Activated CD8-positive, alpha-beta memory T cell treated with anti-CD3 and anti-CD28 coated beads for 36 hours (primary cell): ENCODE measurements around the gene CCDC70. TPM values are rescaled to one million over a fixed set of nuclear protein-coding genes. Genes with fewer than 3 reads are reported as not detected.

ENCODE experiments used
- CTCF ChIA-PET: fragments of 350-600 bp; sonication (Branson Sonifier 250); formaldehyde crosslinking; loops from one replicate; lab custom pipeline; 2021; ENCODE audit warnings: antibody characterized with exemption; lab: Charles Lee
- POLR2A ChIA-PET: fragments of 350-600 bp; sonication (Branson Sonifier 250); formaldehyde crosslinking; loops from one replicate; lab custom pipeline; 2021; ENCODE audit warnings: antibody characterized with exemption; lab: Charles Lee
- total RNA-seq, 2 experiments: library from RNA; stranded (reverse); gene quantifications; one replicate each; pipeline ENCODE4 v1.2.3, GENCODE V29; 2021

The CCDC70 gene
- total RNA-seq, 2 experiments from 2014 or later: 0.42 TPM; not detected in 1

- ChIA-PET POLR2A (no interaction called here), CTCF (interaction anchor here (1.0 to 2.1 kb wide), 8 partner anchors 11 to 81 kb away, joined by 3 to 7 read pairs (median 3); no protein-coding TSS in a partner anchor)
Observed at GRCh38 chr13:51845574-51846318, 16.0 kb upstream of the CCDC70 start.

GRCh38 chr13:51846756-51847155 is 15.0 kb upstream of the CCDC70 start:
- POLR2A ChIA-PET: no interaction called here
- CTCF ChIA-PET: interaction anchor here (0.7 to 1.5 kb wide), 3 partner anchors 8 to 62 kb away, joined by 3 read pairs; no protein-coding TSS in a partner anchor

GRCh38 chr13:51848674-51849073 is 13.1 kb upstream of the CCDC70 start:
- POLR2A ChIA-PET: no interaction called here

GRCh38 chr13:51849145-51850101 is 12.3 kb upstream of the CCDC70 start:
- CTCF ChIA-PET: interaction anchor here (0.7 to 2.0 kb wide), 5 partner anchors 13 to 34 kb away, joined by 3 to 10 read pairs (median 5); partner anchors contain the start of gene CCDC70
- POLR2A ChIA-PET: no interaction called here

More at GRCh38 chr13:51848674-51849073, 13.1 kb upstream of the CCDC70 start:
- CTCF ChIA-PET: interaction anchor here (0.9 to 2.0 kb wide), 4 partner anchors 14 to 33 kb away, joined by 3 to 10 read pairs (median 5); partner anchors contain the start of gene CCDC70

- CTCF ChIA-PET: no interaction called here
- POLR2A ChIA-PET: no interaction called here
Observed at GRCh38 chr13:51856027-51856736, 5.6 kb upstream of the CCDC70 start.

- POLR2A ChIA-PET: no interaction called here
- CTCF ChIA-PET: no interaction called here
Observed at GRCh38 chr13:51856998-51857397, 4.8 kb upstream of the CCDC70 start.

GRCh38 chr13:51858433-51859247 is 3.1 kb upstream of the CCDC70 start:
- POLR2A ChIA-PET: no interaction called here

GRCh38 chr13:51862957-51863356 is 1.2 kb downstream of the CCDC70 start:
- POLR2A ChIA-PET: no interaction called here
- CTCF ChIA-PET: interaction anchor here (1.2 to 1.8 kb wide), 2 partner anchors 13 to 18 kb away, joined by 3 to 5 read pairs; partner anchors contain the start of gene TMEM272

More at GRCh38 chr13:51858433-51859247, 3.1 kb upstream of the CCDC70 start:
- CTCF ChIA-PET: no interaction called here

- POLR2A ChIA-PET: no interaction called here
- CTCF ChIA-PET: no interaction called here
Observed at GRCh38 chr13:51865838-51866237, 4.1 kb downstream of the CCDC70 start.

GRCh38 chr13:51867062-51867461 is 5.3 kb downstream of the CCDC70 start:
- CTCF ChIA-PET: no interaction called here
- POLR2A ChIA-PET: no interaction called here

GRCh38 chr13:51869916-51870315 is 8.1 kb downstream of the CCDC70 start:
- ChIA-PET CTCF (no interaction called here), POLR2A (no interaction called here)

- CTCF ChIA-PET: no interaction called here
Observed at GRCh38 chr13:51870616-51871015, 8.8 kb downstream of the CCDC70 start.

GRCh38 chr13:51873117-51873798 is 11.5 kb downstream of the CCDC70 start:
- CTCF ChIA-PET: no interaction called here
- POLR2A ChIA-PET: no interaction called here

More at GRCh38 chr13:51870616-51871015, 8.8 kb downstream of the CCDC70 start:
- POLR2A ChIA-PET: no interaction called here

GRCh38 chr13:51873837-51874236 is 12.1 kb downstream of the CCDC70 start:
- ChIA-PET POLR2A (no interaction called here), CTCF (no interaction called here)

GRCh38 chr13:51874651-51875050 is 12.9 kb downstream of the CCDC70 start:
- ChIA-PET POLR2A (no interaction called here), CTCF (interaction anchor here (0.8 kb wide), 1 partner anchor 29 kb away, joined by 3 read pairs; no protein-coding TSS in a partner anchor)

- CTCF ChIA-PET: no interaction called here
- POLR2A ChIA-PET: no interaction called here
Observed at GRCh38 chr13:51879133-51879532, 17.4 kb downstream of the CCDC70 start.

GRCh38 chr13:51881296-51881695 is 19.5 kb downstream of the CCDC70 start:
- ChIA-PET POLR2A (no interaction called here), CTCF (no interaction called here)
